ENCODE data around the gene PIM1.
"Not testable (repeated sequence)": the region's sequence is repeated elsewhere in the genome, so short reads cannot be mapped to it uniquely, and the experiment has no call there.

- not testable (repeated sequence) for TF ChIP-seq RB1 (IDR thresholded peaks at IDR 0.05; ENCODE audit: borderline replicate concordance); POLR2A (IDR thresholded peaks at IDR 0.05; ENCODE audit: low read depth, low read length); GABPA (IDR thresholded peaks at IDR 0.05; ENCODE audit: low read depth); HCFC1 (IDR thresholded peaks at IDR 0.05; ENCODE audit: low read length); ELK1 (IDR thresholded peaks at IDR 0.05; ENCODE audit: low read depth, low read length); NR2C1 (IDR thresholded peaks at IDR 0.05); CTCF (IDR thresholded peaks at IDR 0.05 in 2 of 3, conservative IDR thresholded peaks at IDR 0.05 in 1 of 3; ENCODE audit: control insufficient read depth in 2 of 3, extremely low read depth in 1 of 3, insufficient read depth in 1 of 3, low read depth in 3 of 3, low read length in 3 of 3)
These were observed 16.2 kb downstream of the PIM1 start for GRCh38 chr6:37185949-37186720.
